Effector memory CD4-positive, alpha-beta T cell (primary cell): ENCODE measurements around the gene NFASC.
A peak's percentile ranks its signal among the peaks of the same experiment; 100 is the strongest.

Experiments
- DNase-seq, 3 donors: peaks; one replicate each; pipeline ENCODE4 v3.0.0-alpha.2; 2020
- H3K27ac ChIP-seq: 2 replicates; pipeline ENCODE4 v1.7.0; 2013; ENCODE audit warnings: mild to moderate bottlenecking, low read length, moderate library complexity; ENCODE audit not compliant: insufficient read depth, poor library complexity, severe bottlenecking
- H3K27me3 ChIP-seq: replicated peaks from 2 replicates; pipeline ENCODE4 v1.7.0; 2013; ENCODE audit warnings: mild to moderate bottlenecking, low read length; ENCODE audit not compliant: insufficient read depth, control insufficient read depth, poor library complexity, severe bottlenecking
- H3K36me3 ChIP-seq: 2 replicates; pipeline ENCODE4 v1.7.0; 2013; ENCODE audit warnings: mild to moderate bottlenecking, low read length, moderate library complexity; ENCODE audit not compliant: control insufficient read depth, insufficient read depth
- H3K4me1 ChIP-seq: 2 replicates; pipeline ENCODE4 v1.7.0; 2013; ENCODE audit warnings: low read length, mild to moderate bottlenecking; ENCODE audit not compliant: control insufficient read depth, insufficient read depth, poor library complexity, severe bottlenecking
- H3K4me3 ChIP-seq: 2 replicates; pipeline ENCODE4 v1.7.0; 2013; ENCODE audit warnings: low read length, low read depth, mild to moderate bottlenecking; ENCODE audit not compliant: insufficient read depth, poor library complexity, severe bottlenecking
- H3K9me3 ChIP-seq: 2 replicates; pipeline ENCODE4 v1.7.0; 2013; ENCODE audit warnings: mild to moderate bottlenecking, low read length, moderate library complexity; ENCODE audit not compliant: control insufficient read depth

NFASC gene

GRCh38 chr1:204975021-204975420 lies 104.4 kb downstream of the NFASC start:
- DNase-seq = no peak
- Histone ChIP-seq H3K4me1 (no peaks in the 10 kb centered on the region), H3K27me3 (no peaks in the 10 kb centered on the region), H3K4me3 (no peak overlapping the region), H3K27ac (no peak overlapping the region), H3K9me3 (no peaks in the 10 kb centered on the region), H3K36me3 (no peaks in the 10 kb centered on the region)

DNA sequence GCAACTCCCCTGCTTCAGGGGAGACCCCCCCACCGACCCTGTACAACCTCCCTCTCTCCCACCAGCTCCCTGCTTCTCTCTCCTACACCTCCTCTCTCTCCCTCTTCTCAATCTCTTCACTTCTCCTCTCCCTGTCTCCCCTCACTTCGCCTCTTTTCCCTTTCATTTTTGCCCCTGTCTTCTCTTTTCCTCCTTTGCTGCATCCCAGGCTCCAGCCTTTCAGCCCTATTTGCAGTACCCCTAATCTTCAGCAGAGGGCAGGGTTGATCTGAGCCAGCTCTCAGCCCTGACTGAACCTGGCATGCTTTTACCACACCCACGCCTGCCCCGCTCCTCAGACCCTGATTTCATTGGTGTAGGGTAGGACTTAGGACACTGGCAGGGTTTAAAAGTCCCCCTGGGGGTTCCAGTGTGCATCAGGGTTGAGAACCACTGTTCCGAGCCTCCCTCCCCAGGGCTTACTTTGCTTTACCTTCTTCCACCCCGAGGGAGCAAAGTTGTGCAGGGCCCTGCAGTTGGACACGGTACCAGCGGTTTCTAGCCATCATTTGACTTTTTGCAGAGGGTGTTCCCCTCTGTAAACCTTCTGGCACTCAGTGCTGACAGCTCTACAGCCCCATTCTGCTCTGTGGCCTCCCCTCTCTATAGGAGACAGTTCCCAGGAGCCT lies 105.0 kb downstream of the NFASC start:
- Histone ChIP-seq H3K36me3 (no peaks in the 10 kb centered on the region), H3K9me3 (no peaks in the 10 kb centered on the region), H3K4me3 (no peak overlapping the region), H3K27me3 (no peaks in the 10 kb centered on the region), H3K4me1 (no peaks in the 10 kb centered on the region), H3K27ac (no peak overlapping the region)
- DNase-seq = peak; percentile 4 to 11 (median 5)

- H3K36me3 ChIP-seq = no peaks in the 10 kb centered on the region
- H3K4me1 ChIP-seq = no peaks in the 10 kb centered on the region
- no peak for DNase-seq
- no peak overlapping the region for H3K4me3 ChIP-seq
- no peak overlapping the region for H3K27ac ChIP-seq
- no peaks in the 10 kb centered on the region for H3K27me3 ChIP-seq
- no peaks in the 10 kb centered on the region for H3K9me3 ChIP-seq
These were observed 106.0 kb downstream of the NFASC start for GRCh38 chr1:204976646-204977045.

GRCh38 chr1:204977318-204977717 lies 106.7 kb downstream of the NFASC start:
- Histone ChIP-seq H3K27me3 (no peaks in the 10 kb centered on the region), H3K4me3 (no peak overlapping the region), H3K9me3 (no peaks in the 10 kb centered on the region), H3K4me1 (no peaks in the 10 kb centered on the region), H3K36me3 (no peaks in the 10 kb centered on the region), H3K27ac (no peak overlapping the region)
- DNase-seq = no peak

- no peak for DNase-seq
- no peak overlapping the region for H3K4me3 ChIP-seq
- H3K27me3 ChIP-seq = no peaks in the 10 kb centered on the region
- H3K27ac ChIP-seq = no peak overlapping the region
- H3K36me3 ChIP-seq = no peaks in the 10 kb centered on the region
- no peaks in the 10 kb centered on the region for H3K9me3 ChIP-seq
- H3K4me1 ChIP-seq = no peaks in the 10 kb centered on the region
These were observed 108.1 kb downstream of the NFASC start for GRCh38 chr1:204978782-204979181.

DNA sequence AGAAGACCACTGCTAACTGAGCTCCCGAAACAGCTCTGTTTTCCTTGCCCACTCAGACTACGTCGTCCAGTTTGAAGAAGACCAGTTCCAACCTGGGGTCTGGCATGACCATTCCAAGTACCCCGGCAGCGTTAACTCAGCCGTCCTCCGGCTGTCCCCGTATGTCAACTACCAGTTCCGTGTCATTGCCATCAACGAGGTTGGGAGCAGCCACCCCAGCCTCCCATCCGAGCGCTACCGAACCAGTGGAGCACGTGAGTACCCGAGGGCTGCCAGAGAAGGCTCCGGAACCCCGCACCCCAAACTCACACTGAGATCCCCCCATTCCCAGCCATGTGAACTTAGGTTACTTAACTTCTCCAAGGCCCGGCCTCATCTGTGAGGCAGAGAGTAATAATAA lies 108.6 kb downstream of the NFASC start:
- Histone ChIP-seq H3K9me3 (no peaks in the 10 kb centered on the region), H3K27me3 (no peaks in the 10 kb centered on the region), H3K4me1 (no peaks in the 10 kb centered on the region), H3K4me3 (no peak overlapping the region), H3K27ac (no peak overlapping the region), H3K36me3 (no peaks in the 10 kb centered on the region)
- DNase-seq = no peak

DNA sequence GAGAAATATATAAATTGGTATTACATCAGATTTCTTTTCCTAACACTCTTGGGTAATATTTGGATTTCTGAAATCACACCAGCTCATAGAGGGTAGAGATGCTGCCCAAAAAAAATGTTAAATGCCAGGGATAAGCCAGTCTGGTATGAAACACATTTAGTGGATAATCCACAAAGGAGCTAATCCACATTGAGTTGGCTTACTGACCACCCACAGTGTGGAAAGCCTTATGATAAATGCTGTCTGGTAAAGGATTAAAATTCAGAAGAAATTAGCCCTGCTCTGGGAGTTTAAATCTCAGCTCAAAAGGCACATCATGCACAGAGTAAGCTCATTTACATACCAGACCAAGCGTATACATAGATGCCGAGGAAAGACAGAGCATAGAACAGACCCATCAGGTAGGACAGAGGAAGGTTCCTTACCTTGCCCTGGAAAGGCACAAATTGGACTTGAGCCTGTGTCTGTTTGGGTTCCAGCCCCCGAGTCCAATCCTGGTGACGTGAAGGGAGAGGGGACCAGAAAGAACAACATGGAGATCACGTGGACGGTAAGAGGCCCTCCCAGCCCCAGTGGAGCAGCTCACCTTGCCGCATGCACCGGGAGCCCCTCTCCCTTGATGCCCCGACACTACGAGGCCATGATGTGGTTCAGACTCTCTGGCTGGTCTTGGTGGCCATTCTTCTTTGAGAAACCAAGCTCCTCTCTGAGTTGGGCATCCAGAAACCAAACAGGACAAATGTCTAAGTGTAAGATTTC lies 109.4 kb downstream of the NFASC start:
- Histone ChIP-seq H3K36me3 (no peaks in the 10 kb centered on the region), H3K27ac (no peak overlapping the region), H3K9me3 (no peaks in the 10 kb centered on the region), H3K27me3 (no peaks in the 10 kb centered on the region), H3K4me3 (no peak overlapping the region), H3K4me1 (no peaks in the 10 kb centered on the region)
- no peak for DNase-seq

DNA sequence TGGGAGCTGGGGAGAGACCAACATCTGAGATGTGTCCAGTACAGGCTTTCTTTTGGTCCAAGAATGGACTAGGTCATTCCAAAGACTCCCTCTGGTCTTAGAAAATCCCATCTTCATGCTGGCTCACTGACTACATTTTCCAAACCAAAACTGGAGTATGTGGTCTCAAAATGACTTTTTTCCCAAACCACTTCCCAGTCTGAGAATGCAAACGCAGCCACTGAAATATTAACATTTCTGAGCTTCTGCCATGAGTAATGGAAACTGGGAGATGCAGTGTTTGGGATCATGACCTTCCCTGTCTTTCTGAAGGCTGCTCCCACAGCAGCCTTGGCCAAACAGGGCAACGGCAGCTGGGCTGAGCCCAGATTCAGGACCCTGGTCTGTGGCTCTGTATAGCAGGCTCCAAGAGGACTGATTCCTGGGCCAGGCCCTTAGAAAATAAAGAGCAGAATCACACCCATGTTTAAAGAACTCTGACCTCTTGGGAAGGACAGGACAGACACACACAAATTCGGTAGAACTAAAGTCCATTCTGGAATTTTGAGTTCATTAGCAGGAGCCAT lies 110.3 kb downstream of the NFASC start:
- Histone ChIP-seq H3K4me3 (no peak overlapping the region), H3K36me3 (no peaks in the 10 kb centered on the region), H3K27ac (no peak overlapping the region), H3K4me1 (no peaks in the 10 kb centered on the region), H3K27me3 (no peaks in the 10 kb centered on the region), H3K9me3 (no peaks in the 10 kb centered on the region)
- no peak for DNase-seq

- no peak overlapping the region for H3K27ac ChIP-seq
- H3K36me3 ChIP-seq = no peaks in the 10 kb centered on the region
- no peak overlapping the region for H3K4me3 ChIP-seq
- no peaks in the 10 kb centered on the region for H3K9me3 ChIP-seq
- no peak for DNase-seq
- no peaks in the 10 kb centered on the region for H3K4me1 ChIP-seq
- no peaks in the 10 kb centered on the region for H3K27me3 ChIP-seq
These were observed 112.5 kb downstream of the NFASC start for GRCh38 chr1:204983136-204983535.

GRCh38 chr1:204983881-204984280 lies 113.2 kb downstream of the NFASC start:
- Histone ChIP-seq H3K36me3 (no peaks in the 10 kb centered on the region), H3K4me3 (no peak overlapping the region), H3K4me1 (no peaks in the 10 kb centered on the region), H3K27me3 (no peaks in the 10 kb centered on the region), H3K9me3 (no peaks in the 10 kb centered on the region), H3K27ac (no peak overlapping the region)
- DNase-seq = no peak
